H9 (cell line): ENCODE data around the gene MYRIP. TPM values are rescaled to one million over a fixed set of nuclear protein-coding genes. Genes with fewer than 3 reads are reported as not detected.

ENCODE experiments used
- DNase-seq: peaks from one replicate; pipeline ENCODE4 v3.0.0-alpha.2; 2017
- H2AFZ ChIP-seq: one replicate; pipeline ENCODE4 v1.6.1; 2013; ENCODE audit warnings: mild to moderate bottlenecking, low read length, control low read depth, moderate library complexity
- H2AK5ac ChIP-seq: 2 replicates; pipeline ENCODE4 v1.6.1; 2013; ENCODE audit warnings: low read length, control low read depth, mixed read lengths; ENCODE audit not compliant: insufficient read length
- H2BK120ac ChIP-seq: one replicate; pipeline ENCODE4 v1.6.1; 2013; ENCODE audit warnings: low read depth, mild to moderate bottlenecking, low read length, control low read depth, inconsistent platforms; ENCODE audit not compliant: poor library complexity, severe bottlenecking
- H2BK12ac ChIP-seq: 2 replicates; pipeline ENCODE4 v1.6.1; 2013; ENCODE audit warnings: low read length, control low read depth, mixed read lengths, low read depth; ENCODE audit not compliant: insufficient read length
- H2BK15ac ChIP-seq: 2 replicates; pipeline ENCODE4 v1.6.1; 2013; ENCODE audit warnings: low read depth, low read length, control low read depth
- H2BK20ac ChIP-seq: one replicate; pipeline ENCODE4 v1.6.1; 2013; ENCODE audit warnings: low read depth, mild to moderate bottlenecking, low read length, control low read depth, inconsistent platforms; ENCODE audit not compliant: poor library complexity, severe bottlenecking
- H2BK5ac ChIP-seq: 2 replicates; pipeline ENCODE4 v1.6.1; 2013; ENCODE audit warnings: low read length, control low read depth, mixed read lengths; ENCODE audit not compliant: insufficient read length
- H3K14ac ChIP-seq: 2 replicates; pipeline ENCODE4 v1.6.1; 2013; ENCODE audit warnings: low read length, control low read depth; ENCODE audit not compliant: insufficient read depth
- H3K18ac ChIP-seq: 2 replicates; pipeline ENCODE4 v1.6.1; 2013; ENCODE audit warnings: low read depth, mild to moderate bottlenecking, mixed read lengths, low read length, control low read depth; ENCODE audit not compliant: insufficient read length
- H3K23ac ChIP-seq: 2 replicates; pipeline ENCODE4 v1.6.1; 2013; ENCODE audit warnings: low read length, control low read depth, mixed read lengths, low read depth; ENCODE audit not compliant: insufficient read length
- H3K23me2 ChIP-seq: 2 replicates; pipeline ENCODE4 v1.6.1; 2013; ENCODE audit warnings: low read depth, mild to moderate bottlenecking, mixed read lengths, low read length, control low read depth; ENCODE audit not compliant: insufficient read length, poor library complexity, severe bottlenecking
- H3K27ac ChIP-seq: 2 replicates; pipeline ENCODE4 v1.5.1; 2013; ENCODE audit warnings: low read length, control low read depth, mixed read lengths, low read depth; ENCODE audit not compliant: insufficient read length
- H3K27me3 ChIP-seq: 2 replicates; pipeline ENCODE4 v1.6.1; 2013; ENCODE audit warnings: low read length, control low read depth, inconsistent platforms; ENCODE audit not compliant: insufficient read depth
- H3K4ac ChIP-seq: 2 replicates; pipeline ENCODE4 v1.6.1; 2013; ENCODE audit warnings: low read depth, mild to moderate bottlenecking, control low read depth, inconsistent platforms, low read length, moderate library complexity
- H3K4me1 ChIP-seq: 2 replicates; pipeline ENCODE4 v1.6.1; 2013; ENCODE audit warnings: low read length, control low read depth, inconsistent platforms; ENCODE audit not compliant: insufficient read depth
- H3K4me2 ChIP-seq: 2 replicates; pipeline ENCODE4 v1.6.1; 2013; ENCODE audit warnings: low read length, control low read depth, mixed read lengths; ENCODE audit not compliant: insufficient read length, insufficient read depth
- H3K56ac ChIP-seq: 2 replicates; pipeline ENCODE4 v1.6.1; 2013; ENCODE audit warnings: low read depth, mild to moderate bottlenecking, mixed read lengths, low read length, control low read depth; ENCODE audit not compliant: insufficient read length
- H3K79me1 ChIP-seq: 2 replicates; pipeline ENCODE4 v1.6.1; 2013; ENCODE audit warnings: low read depth, mild to moderate bottlenecking, moderate library complexity, low read length, control low read depth, inconsistent platforms; ENCODE audit not compliant: insufficient read depth, poor library complexity, severe bottlenecking
- H3K79me2 ChIP-seq: 2 replicates; pipeline ENCODE4 v1.6.1; 2013; ENCODE audit warnings: low read length, control low read depth, inconsistent platforms; ENCODE audit not compliant: insufficient read depth
- H3K9ac ChIP-seq: 2 replicates; pipeline ENCODE4 v1.6.1; 2013; ENCODE audit warnings: low read length, control low read depth, mixed read lengths; ENCODE audit not compliant: insufficient read length; ENCODE audit errors: extremely low read depth
- H3K9me3 ChIP-seq: one replicate; pipeline ENCODE4 v1.6.1; 2013; ENCODE audit warnings: low read depth, low read length, inconsistent platforms; ENCODE audit not compliant: control insufficient read depth
- H3T11ph ChIP-seq: one replicate; pipeline ENCODE4 v1.6.1; 2013; ENCODE audit warnings: mild to moderate bottlenecking, low read length, control low read depth, inconsistent platforms
- H4K20me1 ChIP-seq: one replicate; pipeline ENCODE4 v1.6.1; 2013; ENCODE audit not compliant: control insufficient read depth, insufficient read length, insufficient read depth
- H4K5ac ChIP-seq: 2 replicates; pipeline ENCODE4 v1.6.1; 2013; ENCODE audit warnings: low read depth, mild to moderate bottlenecking, mixed read lengths, low read length, control low read depth; ENCODE audit not compliant: insufficient read length
- H4K8ac ChIP-seq: replicated peaks from 2 replicates; pipeline ENCODE4 v1.6.1; 2013; ENCODE audit warnings: low read length, control low read depth, mixed read lengths, low read depth; ENCODE audit not compliant: insufficient read length
- H4K91ac ChIP-seq: 2 replicates; pipeline ENCODE4 v1.6.1; 2013; ENCODE audit warnings: low read depth, mild to moderate bottlenecking, moderate library complexity, mixed read lengths, low read length, control low read depth; ENCODE audit not compliant: insufficient read length
- H3K27ac Mint-ChIP-seq, 3 experiments: 2 replicates in 2 of 3; 3 replicates in 1 of 3; pipeline ENCODE4 v1.8.0; 2020 to 2021; ENCODE audit warnings: mixed read lengths in 3 of 3, mild to moderate bottlenecking in 1 of 3, moderate library complexity in 1 of 3
- H3K27me3 Mint-ChIP-seq: 2 replicates; pipeline ENCODE4 v1.8.0; 2021; ENCODE audit warnings: low read depth, mild to moderate bottlenecking, moderate library complexity, mixed read lengths
- H3K36me3 Mint-ChIP-seq, 3 experiments: 2 replicates in 2 of 3; 3 replicates in 1 of 3; pipeline ENCODE4 v1.8.0; 2020 to 2021; ENCODE audit warnings: low read depth in 3 of 3, mixed read lengths in 3 of 3; ENCODE audit not compliant: insufficient read depth in 1 of 3
- H3K4me1 Mint-ChIP-seq, 2 experiments: 2 replicates each; pipeline ENCODE4 v1.8.0; 2020; ENCODE audit warnings: mixed read lengths in 2 of 2
- H3K4me3 Mint-ChIP-seq, 2 experiments: 2 replicates in 1 of 2; 3 replicates in 1 of 2; pipeline ENCODE4 v1.8.0; 2020 to 2021; ENCODE audit warnings: mild to moderate bottlenecking in 2 of 2, mixed read lengths in 2 of 2, moderate library complexity in 1 of 2
- H3K9me3 Mint-ChIP-seq, 2 experiments: 2 replicates in 1 of 2; 3 replicates in 1 of 2; pipeline ENCODE4 v1.8.0; 2020; ENCODE audit warnings: mild to moderate bottlenecking in 2 of 2, mixed read lengths in 2 of 2, moderate library complexity in 1 of 2
- CTCF ChIP-seq: fragments of 200-600 bp; sonication (generic); conservative IDR thresholded peaks from 3 replicates; pipeline ENCODE4 v1.8.0; 2021; ENCODE audit warnings: antibody characterized with exemption, mild to moderate bottlenecking
- WGBS: extraction: QIAGEN DNeasy Blood & Tissue Kit; methylation state at CpG from one replicate; pipeline ENCODE4 v1.1.7; 2013; ENCODE audit warnings: missing lambda C conversion rate, low lambda C conversion rate, mixed read lengths; ENCODE audit not compliant: insufficient read length; ENCODE audit errors: extremely low coverage; 5-methylcytosine and 5-hydroxymethylcytosine counted together
- total RNA-seq: library from RNA; stranded (reverse); gene quantifications from 2 replicates; pipeline ENCODE4 v1.2.1, GENCODE V29; 2021

Gene MYRIP
- total RNA-seq, 1 experiment from 2014 or later = 1.8 TPM

- H4K8ac ChIP-seq = no peak overlapping the region
- no peaks in the 10 kb centered on the region for H3K9me3 Mint-ChIP-seq
- H3K36me3 Mint-ChIP-seq = no peaks in the 10 kb centered on the region
Measured at GRCh38 chr3:40229963-40230362, 420.6 kb downstream of the MYRIP start.

More at GRCh38 chr3:40229963-40230362, 420.6 kb downstream of the MYRIP start:
- Histone ChIP-seq H3K9ac (no peak overlapping the region), H3T11ph (no peak overlapping the region), H2AFZ (no peak overlapping the region), H2AK5ac (no peak overlapping the region), H4K20me1 (no peaks in the 10 kb centered on the region), H3K18ac (no peak overlapping the region), H2BK20ac (no peak overlapping the region), H3K79me1 (no peaks in the 10 kb centered on the region), H3K14ac (no peak overlapping the region), H2BK15ac (no peak overlapping the region), H4K5ac (no peak overlapping the region), H2BK120ac (no peak overlapping the region), H3K4me1 (no peaks in the 10 kb centered on the region), H3K4me2 (no peak overlapping the region), H3K23me2 (no peaks in the 10 kb centered on the region), H3K4ac (no peak overlapping the region), H4K91ac (no peak overlapping the region), H3K79me2 (no peaks in the 10 kb centered on the region), H3K27ac (no peak overlapping the region), H3K23ac (no peak overlapping the region), H2BK12ac (no peak overlapping the region), H3K56ac (no peak overlapping the region), H3K9me3 (no peaks in the 10 kb centered on the region), H2BK5ac (no peak overlapping the region), H3K27me3 (no peaks in the 10 kb centered on the region)
- TF ChIP-seq CTCF = no peak
- no peak overlapping the region for H3K27ac Mint-ChIP-seq
- H3K4me1 Mint-ChIP-seq = no peaks in the 10 kb centered on the region
- WGBS = no CpG with 5 or more reads among the region's 1 CpG
- no peak overlapping the region for H3K4me3 Mint-ChIP-seq
- H3K27me3 Mint-ChIP-seq = no peaks in the 10 kb centered on the region; the same call in 1 of the 2 replicates
- no peak for DNase-seq
